ENCODE data around the gene ZNF608.

DNA sequence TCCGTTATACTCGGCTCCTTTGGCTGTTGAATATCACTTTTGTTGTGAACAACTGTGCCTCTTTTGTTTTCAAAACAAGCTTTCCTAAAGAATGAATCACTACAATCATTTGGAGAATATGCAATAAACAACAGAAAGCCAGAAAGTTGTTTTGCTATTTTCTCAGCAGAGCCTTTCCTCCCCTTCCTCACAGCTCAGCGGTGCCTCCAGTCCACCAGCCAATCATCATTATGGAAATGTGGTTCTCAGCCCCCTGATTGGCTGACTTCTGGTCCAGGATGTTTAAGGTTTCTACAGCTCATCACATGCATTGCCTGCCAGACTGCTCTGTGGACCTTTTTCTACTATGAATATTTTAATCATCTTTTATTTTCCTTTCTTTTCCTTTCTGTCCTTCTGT lies 9.1 kb upstream of the ZNF608 start:
- TF ChIP-seq, protein P1, sequence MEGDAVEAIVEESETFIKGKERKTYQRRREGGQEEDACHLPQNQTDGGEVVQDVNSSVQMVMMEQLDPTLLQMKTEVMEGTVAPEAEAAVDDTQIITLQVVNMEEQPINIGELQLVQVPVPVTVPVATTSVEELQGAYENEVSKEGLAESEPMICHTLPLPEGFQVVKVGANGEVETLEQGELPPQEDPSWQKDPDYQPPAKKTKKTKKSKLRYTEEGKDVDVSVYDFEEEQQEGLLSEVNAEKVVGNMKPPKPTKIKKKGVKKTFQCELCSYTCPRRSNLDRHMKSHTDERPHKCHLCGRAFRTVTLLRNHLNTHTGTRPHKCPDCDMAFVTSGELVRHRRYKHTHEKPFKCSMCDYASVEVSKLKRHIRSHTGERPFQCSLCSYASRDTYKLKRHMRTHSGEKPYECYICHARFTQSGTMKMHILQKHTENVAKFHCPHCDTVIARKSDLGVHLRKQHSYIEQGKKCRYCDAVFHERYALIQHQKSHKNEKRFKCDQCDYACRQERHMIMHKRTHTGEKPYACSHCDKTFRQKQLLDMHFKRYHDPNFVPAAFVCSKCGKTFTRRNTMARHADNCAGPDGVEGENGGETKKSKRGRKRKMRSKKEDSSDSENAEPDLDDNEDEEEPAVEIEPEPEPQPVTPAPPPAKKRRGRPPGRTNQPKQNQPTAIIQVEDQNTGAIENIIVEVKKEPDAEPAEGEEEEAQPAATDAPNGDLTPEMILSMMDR (IDR thresholded peaks at IDR 0.05), result no peak
- no peak for TF ChIP-seq EP300 (IDR thresholded peaks at IDR 0.05)
- TF ChIP-seq POLR2AphosphoS5 (IDR thresholded peaks at IDR 0.05), result no peak

Data from gastroesophageal sphincter (tissue), 3 donors.